Stimulated activated naive CD8-positive, alpha-beta T cell treated with anti-CD3 and anti-CD28 coated beads, Interleukin-15, Interleukin-2, amounts not matched to agents 100 U/mL and 50 U/mL, for 24 hours (primary cell): ENCODE data around the gene SF3A1.
A peak's percentile ranks its signal among the peaks of the same experiment; 100 is the strongest.

ENCODE experiments used
- ATAC-seq: fragments of 150-1000 bp; cut with Tn5 transposase; one replicate; pipeline ENCODE4 v1.10.0; 2021
- DNase-seq: peaks from one replicate; pipeline ENCODE4 v3.0.0; 2021

SF3A1 gene

DNA sequence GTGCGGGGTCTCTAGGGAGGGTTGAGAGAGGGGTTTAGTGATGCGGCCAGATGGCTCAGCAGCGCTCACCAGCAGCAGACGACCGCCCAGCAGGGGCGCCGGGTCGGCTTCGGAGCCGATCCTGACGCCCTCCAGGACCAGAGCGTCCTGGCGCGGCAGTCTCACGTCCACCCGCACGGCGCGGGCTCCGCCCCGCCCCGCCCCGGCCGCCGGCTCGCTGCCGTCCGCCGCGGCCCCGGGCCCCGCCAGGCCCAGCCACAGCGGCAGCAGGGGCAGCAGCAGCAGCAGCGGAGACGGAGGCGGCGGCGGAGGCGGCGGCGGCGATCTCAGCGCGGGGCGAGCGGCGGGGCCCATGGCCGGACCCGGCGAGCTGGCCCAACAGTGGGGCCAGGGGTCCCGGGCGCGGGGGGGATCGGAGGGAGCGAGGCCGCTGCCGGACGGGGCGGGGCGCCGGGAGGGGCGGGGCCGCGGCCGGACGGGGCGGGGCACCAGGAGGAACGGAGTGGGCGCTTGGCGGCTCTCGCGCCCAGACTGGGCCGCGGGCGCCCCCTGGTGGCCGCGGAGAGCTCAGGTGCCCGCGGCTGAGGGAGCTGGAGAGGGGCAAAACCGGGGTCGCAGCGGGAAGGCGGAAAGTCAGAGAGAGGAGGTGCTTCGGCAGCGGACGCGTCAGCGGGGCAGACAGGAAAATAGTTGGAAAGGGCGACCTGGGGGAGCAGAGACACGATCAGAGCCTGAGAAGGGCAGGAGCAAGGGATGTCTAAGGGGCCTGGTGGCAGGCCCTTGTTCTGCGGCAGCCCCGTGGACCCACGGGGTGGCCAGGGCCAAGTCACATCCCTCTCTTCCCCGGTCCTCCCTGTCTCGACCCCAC, 30.5 kb upstream of the SF3A1 start, which contains the start of gene RNF215:
Gene RNF215, minus strand, starts transcription at position 452 of the 868 bp plus-strand sequence. Its CDS starts 98 bp downstream, at position 354.
- DNase-seq (peak; percentile 87), ATAC-seq (peak; percentile 81)

DNA sequence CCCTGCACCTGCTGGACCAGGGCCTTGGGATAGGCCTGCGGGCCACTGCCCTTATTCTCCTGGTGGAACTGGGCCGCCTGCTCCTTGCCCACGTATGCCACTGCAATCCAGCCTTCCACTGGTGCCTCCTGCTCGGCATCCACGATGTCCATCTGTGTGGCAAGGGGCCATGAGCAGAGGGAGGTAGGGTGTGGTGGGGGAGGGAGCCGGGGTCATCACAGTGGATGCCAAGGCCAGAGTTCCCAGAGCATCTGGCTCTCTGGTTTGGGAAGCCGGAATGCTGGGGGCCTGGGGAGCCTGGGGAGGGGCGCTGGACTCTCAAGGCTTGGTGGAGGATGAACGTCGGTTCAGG, 29.9 kb upstream of the SF3A1 start:
- DNase-seq: no peak
- ATAC-seq: no peak

DNA sequence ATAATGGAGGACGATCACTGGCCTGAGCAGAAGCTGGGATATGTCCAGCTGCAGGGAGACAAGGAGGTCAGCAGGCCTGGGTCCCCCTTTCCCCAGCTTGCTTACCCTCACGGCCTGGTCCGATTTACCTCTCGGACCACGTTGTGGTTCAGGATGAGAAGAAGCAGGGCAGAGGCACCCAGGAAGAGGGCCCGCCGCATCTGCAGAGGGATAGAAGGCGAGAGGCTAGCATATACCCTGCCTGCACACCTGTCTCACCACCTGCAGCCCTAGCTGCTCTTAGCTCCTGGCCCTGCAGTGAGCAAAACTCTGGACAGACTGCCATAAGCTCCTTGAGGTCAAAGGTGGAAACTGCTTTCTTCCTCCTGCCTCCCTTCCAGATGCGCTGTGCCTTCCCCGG, 29.2 kb upstream of the SF3A1 start:
- ATAC-seq (no peak), DNase-seq (no peak)

DNA sequence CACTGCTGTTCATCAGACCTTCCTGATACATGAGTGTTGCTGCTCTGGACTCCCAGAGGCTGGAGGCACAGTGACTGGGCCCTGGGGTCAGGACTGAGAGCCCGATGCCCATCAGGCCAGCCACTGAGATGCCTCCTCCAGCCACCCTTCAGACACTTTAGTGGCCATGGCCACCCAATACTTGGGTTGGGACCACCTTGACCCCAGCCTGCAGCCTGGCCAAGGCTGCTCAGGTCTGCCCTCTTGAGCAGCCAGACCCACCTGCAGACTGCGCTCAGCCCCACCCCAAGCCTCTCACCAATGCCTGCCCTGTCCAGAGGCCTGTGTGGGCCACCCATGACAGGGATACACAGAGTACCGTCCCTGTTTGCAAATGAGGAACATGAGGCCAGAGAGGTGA, 26.4 kb upstream of the SF3A1 start:
- ATAC-seq (no peak), DNase-seq (no peak)

DNA sequence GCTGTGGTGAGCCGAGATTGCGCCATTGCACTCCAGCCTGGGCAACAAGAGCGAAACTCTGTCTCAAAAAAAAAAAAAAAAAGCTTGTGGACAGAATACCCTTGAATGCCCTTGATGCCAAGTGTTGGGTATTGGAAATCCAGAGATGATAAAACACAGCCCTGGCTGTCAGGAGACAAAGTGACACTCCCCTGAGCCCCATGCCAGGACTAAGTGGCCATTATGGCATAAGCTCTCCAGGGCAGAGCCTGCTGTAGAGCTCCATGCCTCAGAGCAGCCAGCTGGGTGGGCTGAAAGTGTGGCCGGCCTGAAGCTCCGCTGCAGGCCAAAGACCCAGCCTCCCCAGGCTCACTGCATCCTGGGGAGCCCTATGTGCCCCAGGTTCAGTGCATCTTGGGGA, 25.6 kb upstream of the SF3A1 start:
- ATAC-seq (no peak), DNase-seq (no peak)

DNA sequence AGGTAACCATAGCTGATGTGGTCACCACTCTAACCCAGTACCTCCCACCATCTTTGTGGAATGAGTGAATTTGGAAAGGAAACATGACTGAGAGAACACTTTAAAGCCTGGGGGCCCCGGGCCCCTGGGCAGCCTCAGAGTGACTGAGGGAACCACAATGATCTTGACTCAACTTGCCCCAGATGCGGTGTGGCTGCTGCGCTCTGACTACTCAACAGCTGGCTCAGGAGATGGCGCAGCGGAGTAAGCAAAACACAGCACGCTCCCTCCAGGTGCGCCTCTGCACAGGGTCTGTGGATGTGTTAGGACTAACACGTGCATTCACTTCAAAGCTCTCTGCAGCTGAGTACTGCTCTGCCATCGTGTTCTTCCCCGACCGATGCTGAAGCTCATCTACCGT, 24.6 kb upstream of the SF3A1 start:
- ATAC-seq (peak; percentile 77), DNase-seq (peak; percentile 40)

DNA sequence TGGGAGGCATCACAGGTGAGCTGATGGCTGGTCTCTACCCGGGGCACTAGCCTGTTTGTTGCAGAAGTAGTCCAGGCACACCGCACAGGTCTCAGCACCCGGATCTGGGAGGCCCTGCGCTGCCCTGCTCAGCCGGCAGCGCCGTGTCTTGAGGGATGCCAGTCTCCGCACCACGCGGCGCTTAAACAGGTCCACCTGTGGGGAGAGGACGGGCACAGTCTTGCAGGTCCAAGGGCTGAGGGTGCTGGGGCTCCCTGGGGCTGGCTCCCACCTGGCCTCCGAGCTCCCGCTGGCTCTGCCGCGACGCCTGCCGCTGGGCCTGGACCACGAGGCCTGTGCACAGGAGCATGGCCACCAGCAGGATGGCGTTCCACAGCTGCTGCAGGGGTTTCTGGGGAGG, 23.3 kb upstream of the SF3A1 start:
- DNase-seq (no peak), ATAC-seq (no peak)

DNA sequence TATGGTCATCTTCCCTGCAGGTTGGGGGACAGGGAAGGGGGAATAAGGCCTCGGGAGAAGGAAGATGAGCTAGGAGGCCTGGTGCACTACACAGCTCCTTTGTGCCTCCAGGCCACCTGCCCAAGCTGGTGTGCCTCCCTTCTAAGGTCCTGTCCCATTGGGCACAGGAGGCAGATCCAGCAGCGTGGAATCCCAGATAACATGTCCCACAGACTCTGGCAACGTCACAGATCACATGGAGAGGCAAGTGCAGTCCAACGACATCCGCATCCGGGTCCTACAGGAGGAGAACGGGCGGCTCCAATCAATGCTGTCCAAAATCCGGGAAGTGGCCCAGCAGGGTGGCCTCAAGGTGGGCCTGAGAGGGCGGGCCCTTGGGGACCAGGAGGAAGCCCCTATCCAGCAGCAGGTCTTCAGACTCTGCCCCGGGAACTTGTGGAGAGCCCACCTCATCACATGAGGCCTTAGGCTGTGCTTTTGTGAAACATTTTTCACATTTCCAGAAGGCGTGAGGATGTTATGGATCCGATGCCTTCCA, 18.7 kb upstream of the SF3A1 start:
- ATAC-seq: no peak
- no peak for DNase-seq

DNA sequence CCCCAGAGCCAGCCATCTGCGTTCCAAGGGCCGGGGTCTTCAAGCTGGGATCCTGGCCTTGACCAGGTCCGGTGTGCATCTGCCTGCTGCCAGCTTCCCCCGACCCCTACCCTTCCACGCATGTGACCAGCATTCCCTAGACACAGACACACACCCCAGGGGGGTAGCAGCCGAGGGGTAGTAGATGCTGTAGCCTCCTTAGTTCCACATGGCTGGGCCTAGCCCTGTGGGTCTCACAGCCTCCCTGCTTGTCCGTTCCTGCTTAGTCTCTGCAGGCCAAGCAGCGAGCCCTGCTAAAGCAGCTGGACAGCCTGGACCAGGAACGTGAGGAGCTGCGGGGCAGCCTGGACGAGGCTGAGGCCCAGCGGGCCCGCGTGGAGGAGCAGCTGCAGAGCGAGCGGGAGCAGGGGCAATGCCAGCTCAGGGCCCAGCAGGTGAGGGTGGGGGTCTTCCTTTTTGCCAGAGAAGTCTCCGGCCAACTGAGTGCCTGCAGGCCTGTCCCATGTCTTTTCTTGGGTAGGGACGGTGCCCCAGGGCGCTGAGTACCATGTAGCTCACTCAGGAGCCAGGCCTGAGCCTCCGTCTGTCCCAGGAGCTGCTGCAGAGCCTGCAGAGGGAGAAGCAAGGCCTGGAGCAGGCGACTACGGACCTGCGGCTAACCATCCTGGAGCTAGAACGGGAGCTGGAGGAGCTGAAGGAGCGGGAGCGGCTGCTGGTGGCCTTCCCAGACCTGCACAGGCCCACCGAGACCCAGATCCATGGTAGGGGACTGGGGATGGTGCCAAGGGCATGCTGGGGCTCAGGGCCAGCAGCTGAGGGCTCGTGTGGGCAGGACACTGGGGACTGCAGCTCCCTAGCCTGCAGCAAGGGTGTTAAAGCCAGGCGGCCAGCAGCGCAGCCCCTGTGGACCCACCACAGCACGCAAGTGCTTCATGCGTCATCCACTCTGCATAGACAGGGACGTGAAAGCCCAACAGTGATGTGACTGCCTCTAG, 16.9 kb upstream of the SF3A1 start:
- no peak for ATAC-seq
- DNase-seq: no peak

DNA sequence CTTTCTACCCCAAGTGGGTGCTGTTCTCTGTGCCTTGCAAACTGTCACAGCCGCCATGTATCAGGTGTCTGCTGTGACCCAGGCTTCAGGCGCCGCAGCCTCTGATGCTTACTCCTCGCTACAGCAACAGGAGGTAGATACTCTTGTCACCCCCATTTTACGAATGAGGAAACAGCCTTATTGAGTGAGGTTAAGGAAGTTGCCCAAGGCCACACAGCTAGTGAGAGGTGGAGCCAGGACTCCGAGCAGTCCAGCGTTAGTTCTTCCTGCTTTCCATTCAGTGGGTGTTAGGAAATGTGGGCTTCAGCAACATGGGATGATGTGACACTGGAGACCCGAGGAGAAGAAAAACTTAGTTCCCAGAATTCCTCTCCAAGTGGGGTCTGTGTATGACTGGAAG, 16.2 kb upstream of the SF3A1 start:
- no peak for ATAC-seq
- DNase-seq: no peak

DNA sequence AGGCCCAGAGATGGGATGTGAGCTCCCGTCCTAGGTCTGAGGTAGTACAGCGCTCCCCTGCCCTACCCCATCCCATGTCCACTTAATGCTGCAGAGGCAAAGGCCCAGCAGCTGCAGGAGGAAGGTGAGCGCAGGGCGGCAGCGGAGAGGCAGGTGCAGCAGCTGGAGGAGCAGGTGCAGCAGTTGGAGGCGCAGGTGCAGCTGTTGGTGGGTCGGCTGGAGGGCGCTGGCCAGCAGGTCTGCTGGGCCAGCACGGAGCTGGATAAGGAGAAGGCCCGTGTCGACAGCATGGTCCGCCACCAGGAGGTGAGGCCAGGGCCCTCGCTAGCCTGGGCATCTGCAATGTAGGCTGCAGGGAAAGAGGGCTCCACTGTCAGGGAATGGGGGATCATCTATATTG, 15.3 kb upstream of the SF3A1 start:
- DNase-seq (no peak), ATAC-seq (no peak)

DNA sequence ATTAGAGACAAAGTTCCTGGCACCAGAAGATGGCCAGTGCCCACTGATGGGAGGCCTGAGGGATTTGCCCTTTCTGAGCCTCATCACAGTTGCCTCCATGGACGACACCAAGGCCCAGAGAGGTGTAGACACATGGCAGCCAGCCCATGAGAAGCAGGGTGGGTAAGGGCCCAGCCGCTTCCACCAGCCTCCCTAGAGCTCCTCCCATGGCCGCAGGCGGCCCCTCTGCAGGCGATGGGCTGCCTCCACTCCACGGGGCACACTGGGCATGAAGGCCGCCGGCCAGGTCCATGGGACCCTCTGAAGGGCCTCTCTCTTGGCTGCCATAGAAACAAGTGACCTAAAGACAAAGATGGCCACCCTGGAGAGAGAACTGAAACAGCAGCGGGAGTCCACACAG, 14.6 kb upstream of the SF3A1 start:
- DNase-seq (no peak), ATAC-seq (no peak)

DNA sequence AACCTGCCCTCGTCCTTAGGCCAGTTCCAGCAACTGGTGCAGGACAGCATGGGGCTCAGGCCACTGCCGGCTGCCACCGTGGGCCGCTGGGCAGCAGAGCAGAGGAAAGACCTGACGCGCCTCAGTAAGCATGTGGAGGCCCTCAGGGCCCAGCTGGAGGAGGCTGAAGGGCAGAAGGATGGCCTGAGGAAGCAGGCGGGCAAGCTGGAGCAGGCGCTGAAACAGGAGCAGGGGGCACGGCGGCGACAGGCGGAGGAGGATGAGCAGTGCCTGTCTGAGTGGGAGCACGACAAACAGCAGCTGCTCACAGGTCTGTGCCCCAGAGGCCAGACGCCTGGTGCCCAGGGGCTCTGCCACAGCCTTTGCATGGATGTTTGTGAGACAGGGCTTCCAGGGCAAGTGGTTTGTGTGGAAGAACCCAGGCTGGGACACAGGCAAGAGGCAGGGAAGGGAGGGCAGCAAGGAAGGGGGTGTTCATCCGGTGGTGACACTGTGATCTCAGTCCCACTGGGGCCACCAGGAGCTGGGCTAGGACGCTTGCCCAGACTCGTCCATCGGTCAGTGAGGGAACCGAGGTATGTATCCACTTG, 14.0 kb upstream of the SF3A1 start:
- DNase-seq (no peak), ATAC-seq (no peak)

DNA sequence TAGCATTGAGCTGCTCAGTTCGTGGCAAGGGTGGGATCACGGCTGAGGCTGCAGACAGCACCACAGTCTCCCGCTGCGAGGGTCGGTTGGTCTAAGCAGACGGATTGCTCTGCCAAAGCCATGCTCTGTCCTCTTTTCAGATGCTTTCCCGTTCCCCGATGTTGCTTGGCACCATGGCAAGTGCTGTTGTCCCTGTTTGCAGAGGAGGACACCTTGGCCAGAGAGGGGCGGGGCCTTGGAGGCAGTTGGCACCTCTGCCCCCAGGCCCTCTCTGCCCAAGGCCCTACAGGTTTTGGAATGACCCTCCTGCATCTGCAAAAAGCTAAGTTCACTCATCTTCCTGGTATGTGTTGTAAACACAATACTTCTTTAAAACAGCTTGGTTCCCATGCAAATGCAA, 11.7 kb upstream of the SF3A1 start:
- DNase-seq (no peak), ATAC-seq (no peak)

DNA sequence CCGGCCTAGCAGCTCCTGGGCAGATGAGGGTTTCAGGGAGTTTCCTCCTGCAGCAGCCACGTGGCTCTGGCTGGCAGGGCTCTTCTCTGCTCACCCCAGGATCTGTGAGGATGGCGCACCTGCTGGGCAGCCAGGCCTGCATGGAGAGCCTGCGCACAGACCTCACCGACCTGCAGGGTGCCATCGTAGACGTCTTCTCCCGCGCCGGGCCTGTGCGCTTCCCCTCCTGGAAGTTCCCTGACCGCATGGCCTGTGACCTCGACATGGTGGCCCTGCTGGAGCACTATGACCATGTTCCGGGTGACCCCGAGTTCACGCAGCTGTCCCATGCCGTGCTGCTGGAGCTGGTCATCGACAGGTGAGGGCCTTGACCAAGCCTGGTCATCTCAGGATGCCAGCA, 9.2 kb upstream of the SF3A1 start:
- DNase-seq: no peak
- no peak for ATAC-seq

DNA sequence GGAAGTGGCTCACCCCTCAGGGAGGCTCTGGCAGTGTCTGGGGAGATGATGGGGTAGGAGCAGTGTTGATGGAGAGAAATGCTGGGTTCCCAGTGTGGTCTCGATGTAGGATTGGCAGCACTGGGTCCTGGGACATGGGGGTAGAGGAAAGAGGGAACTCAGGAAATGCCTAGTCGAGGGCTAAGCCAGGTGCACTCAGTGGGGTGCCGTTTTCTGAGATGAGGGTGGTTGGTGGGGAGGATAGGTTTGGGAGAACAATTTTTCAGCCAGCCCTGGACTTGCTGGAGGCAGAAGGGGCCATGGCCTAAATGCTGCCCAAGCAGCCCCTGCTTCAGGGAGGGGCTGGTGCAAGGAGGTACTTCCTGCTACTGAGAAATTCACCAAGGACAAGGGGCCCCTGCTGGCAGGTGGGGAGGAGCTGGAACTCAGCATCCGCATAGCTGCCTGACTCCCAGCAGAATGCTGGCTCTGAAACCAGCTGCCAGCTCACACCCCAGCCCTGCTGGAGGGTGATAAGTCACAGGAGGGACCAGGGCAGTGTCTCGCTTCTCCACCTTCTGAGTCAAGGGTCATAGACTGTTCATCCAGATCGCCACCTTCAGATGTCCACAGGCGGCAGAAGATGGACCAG, 6.1 kb upstream of the SF3A1 start:
- ATAC-seq: no peak
- DNase-seq: no peak

DNA sequence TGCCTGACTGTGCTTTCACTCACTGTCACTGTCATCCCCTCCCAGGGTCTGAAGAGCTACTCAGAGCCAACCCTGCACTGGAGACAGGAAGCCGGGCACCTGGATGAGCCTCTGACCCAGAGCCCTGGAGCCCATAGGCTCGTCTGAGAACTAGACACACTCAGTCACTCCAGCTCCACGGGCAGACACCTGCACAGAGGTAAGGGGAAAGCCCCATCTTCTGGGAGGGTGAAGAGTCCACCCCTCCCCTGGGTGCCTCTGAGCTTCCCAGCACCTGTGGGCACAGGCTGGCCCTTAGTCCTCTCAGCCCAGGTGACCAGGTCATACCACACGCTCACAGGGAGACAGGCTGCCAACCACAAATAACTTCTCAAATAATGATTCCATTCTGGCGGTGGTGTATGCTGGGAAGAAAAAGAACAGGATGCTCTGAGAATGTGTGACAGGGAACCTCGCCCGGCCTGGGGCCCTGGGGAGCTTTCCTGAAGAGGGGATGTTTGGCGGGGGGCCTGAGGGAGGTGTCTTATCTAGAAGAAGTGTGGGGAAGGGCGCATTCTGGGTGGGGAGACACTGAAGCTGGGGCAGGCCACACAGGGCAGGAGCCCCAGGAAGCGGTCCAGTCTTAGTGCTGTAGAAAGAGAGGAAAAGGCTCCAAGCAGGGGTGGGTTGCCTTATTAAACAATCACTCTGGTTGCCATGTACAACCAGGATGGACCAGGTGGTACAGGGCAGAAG, 5.4 kb upstream of the SF3A1 start:
- DNase-seq (no peak), ATAC-seq (no peak)

DNA sequence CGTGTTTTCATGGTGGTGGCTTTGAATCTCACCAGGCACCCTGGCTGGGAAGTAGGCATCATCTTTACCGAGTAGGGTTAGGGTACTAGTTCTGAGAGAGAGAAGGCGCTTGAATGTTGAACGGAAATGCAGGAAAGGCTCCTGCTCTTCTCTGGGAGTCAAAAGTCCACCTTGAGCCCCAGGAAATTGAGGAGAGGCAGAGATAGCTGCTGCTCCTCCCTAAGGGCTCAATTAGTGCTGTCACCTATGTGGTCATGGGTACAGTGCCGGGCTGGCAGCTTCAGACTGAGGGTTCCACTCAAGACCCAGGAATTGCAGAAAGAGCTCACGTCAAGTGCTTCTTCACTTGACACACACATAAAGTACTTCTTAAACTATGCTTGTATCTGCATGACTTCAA, 1.8 kb upstream of the SF3A1 start:
- no peak for ATAC-seq
- DNase-seq: no peak

DNA sequence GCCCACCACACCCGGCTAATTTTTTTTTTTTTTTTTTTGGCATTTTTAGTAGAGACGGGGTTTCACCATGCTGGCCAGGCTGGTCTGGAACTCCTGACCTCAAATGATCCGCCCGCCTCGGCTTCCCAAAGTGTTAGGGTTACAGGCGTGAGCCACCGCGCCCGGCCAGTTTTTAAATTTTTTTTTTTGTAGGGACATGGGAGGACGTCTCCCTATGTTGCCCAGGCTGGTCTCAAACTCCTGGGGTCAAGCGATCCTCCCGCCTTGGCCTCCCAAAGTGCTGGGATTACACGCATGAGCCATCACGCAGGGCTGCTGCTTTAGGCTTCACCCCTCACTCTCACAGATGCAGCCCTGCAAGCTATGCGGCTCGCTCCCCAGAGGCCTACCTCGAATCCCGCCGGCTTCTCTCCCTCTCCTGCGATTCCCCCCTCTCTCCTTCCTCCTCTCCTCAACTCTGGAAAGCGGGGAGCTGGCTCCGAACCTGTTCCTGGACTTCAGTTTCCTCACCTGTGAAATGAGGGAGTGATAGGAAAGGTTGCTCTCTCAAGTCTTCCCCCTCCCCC, 1.0 kb upstream of the SF3A1 start:
- ATAC-seq: no peak

DNA sequence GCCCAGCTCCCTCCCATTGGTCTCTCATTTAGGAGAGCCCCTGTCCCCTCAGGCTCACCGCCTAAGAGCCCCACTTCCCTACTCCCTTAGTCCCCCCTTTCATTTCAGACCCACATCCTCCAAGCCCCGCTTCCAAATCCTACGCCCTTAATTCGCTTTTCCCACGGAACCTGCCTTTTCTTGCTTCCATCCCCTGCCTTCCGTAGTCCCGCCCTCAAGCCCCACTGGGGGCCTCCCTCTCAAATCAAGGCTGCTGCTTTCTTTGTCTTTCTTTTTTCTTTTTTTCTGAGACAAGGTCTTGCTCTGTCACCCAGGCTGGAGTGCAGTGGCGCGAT, 509 bp upstream of the SF3A1 start:
- ATAC-seq (no peak), DNase-seq (no peak)

More for the DNA sequence above, 1.0 kb upstream of the SF3A1 start:
- DNase-seq: no peak

DNA sequence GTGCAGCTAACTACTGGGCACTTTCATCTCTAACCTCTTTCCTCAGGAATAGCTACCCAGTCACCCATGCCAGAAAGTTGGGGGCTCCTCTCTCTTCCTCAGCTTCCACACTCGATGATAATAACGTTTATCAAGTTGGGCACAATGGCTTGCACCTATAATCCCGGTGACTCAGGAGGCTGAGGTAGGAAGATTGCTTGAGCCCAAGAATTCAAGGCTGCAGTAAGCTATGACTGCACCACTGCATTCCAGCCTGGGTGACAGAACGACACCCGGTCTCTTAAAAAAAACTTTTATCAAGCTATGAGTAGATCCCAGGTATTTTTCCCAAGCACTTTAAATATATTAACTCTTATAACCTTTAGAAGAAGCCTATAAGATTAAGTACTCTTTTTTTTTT, 2.0 kb downstream of the SF3A1 start:
- ATAC-seq: no peak

More for the DNA sequence above, 2.0 kb downstream of the SF3A1 start:
- DNase-seq: no peak
